ENCODE data around the gene EBP. TPM values are rescaled to one million over a fixed set of nuclear protein-coding genes. Genes with fewer than 3 reads are reported as not detected.

EBP gene
- polyA plus RNA-seq = 157 to 285 TPM (median 194 TPM) in 3 replicates
- polyA plus RNA-seq (2011; ENCODE audit: low read depth) = 30.6 TPM
- polyA plus RNA-seq (2011; cell fraction: cytosol; rRNA removed) = 89.5 and 123 TPM in 2 replicates
- polyA plus RNA-seq (2011; cell fraction: nucleus; rRNA removed) = 173 and 180 TPM in 2 replicates
- 87.8 and 273 TPM in 2 replicates for polyA plus RNA-seq (2012; ENCODE audit: low replicate concordance)
- polyA minus RNA-seq = 265 to 582 TPM (median 337 TPM) in 3 replicates
- polyA minus RNA-seq (2011; cell fraction: cytosol; rRNA and poly(A)+ RNA removed) = 143 TPM
- polyA minus RNA-seq (2011; cell fraction: nucleus; rRNA and poly(A)+ RNA removed) = 55.9 and 60.6 TPM in 2 replicates

- peak; percentile 77 for DNase-seq (ENCODE audit: low read depth, low spot score)
- Histone ChIP-seq H3K79me2 (ENCODE audit: control insufficient read depth, insufficient read depth, low read length) (peaks cover 23% of the 10 kb centered on the region), H2AFZ (ENCODE audit: control insufficient read depth, low read length) (peak within 1 kb of the TSS; percentile 56), H3K27me3 (ENCODE audit: control insufficient read depth, extremely low read depth, insufficient read depth, low read length) (no peaks in the 10 kb centered on the region), H3K36me3 (ENCODE audit: control insufficient read depth in 2 of 2, extremely low read depth in 1 of 2, insufficient read depth in 2 of 2, low read length in 2 of 2) (peaks cover 5 to 15% of the 10 kb centered on the region in 2 experiments), H3K9me1 (ENCODE audit: control insufficient read depth, extremely low read depth, insufficient read depth, low read length) (no peaks in the 10 kb centered on the region), H3K4me1 (ENCODE audit: control insufficient read depth, extremely low read depth, insufficient read depth, low read length) (peaks cover 3% of the 10 kb centered on the region), H4K20me1 (ENCODE audit: control insufficient read depth, extremely low read depth, insufficient read depth, low read length) (no peaks in the 10 kb centered on the region), H3K4me2 (ENCODE audit: control insufficient read depth, extremely low read depth, insufficient read depth, low read depth, low read length) (peak within 1 kb of the TSS; percentile 75), H3K9me3 (ENCODE audit: control insufficient read depth, low read depth, low read length) (peaks cover 2% of the 10 kb centered on the region), H3K27ac (ENCODE audit: control insufficient read depth, insufficient read depth, low read length) (peak within 1 kb of the TSS; percentile 66), H3K4me3 (ENCODE audit: control insufficient read depth in 2 of 3, extremely low read depth in 1 of 3, insufficient read depth in 2 of 3, low read depth in 1 of 3, low read length in 3 of 3) (peak within 1 kb of the TSS; percentile 50 to 69 (median 68)), H3K9ac (ENCODE audit: control insufficient read depth, extremely low read depth, insufficient read depth, low read length) (peak within 1 kb of the TSS; percentile 74)
- FAIRE-seq = peak; percentile 84
- dilution Hi-C loops (cut with MboI; ENCODE audit: extremely low pct_ligation_motif_present, low sequenced_read_pairs) = no loop called here
- no peak for TF ChIP-seq CTCF (optimal IDR thresholded peaks at IDR 0.05 in 1 of 3, IDR thresholded peaks at IDR 0.05 in 1 of 3, conservative IDR thresholded peaks at IDR 0.05 in 1 of 3; ENCODE audit: extremely low read depth in 1 of 3, insufficient read depth in 2 of 3, low read length in 3 of 3)
- no peak for TF ChIP-seq EZH2 (IDR thresholded peaks at IDR 0.05; ENCODE audit: low read length)
Measured at GRCh38 chrX:48521353-48522243, at the start of gene EBP. EBP (plus strand) TSS chrX:48521808; CDS start chrX:48523772, 1,964 bp downstream.

GRCh38 chrX:48472225-48472624 is 49.4 kb upstream of the EBP start:
- H3K27me3 ChIP-seq (ENCODE audit: control insufficient read depth, extremely low read depth, insufficient read depth, low read length) = no peaks in the 10 kb centered on the region
- no peak overlapping the region for H3K4me2 ChIP-seq (ENCODE audit: control insufficient read depth, extremely low read depth, insufficient read depth, low read depth, low read length)
- no peak for FAIRE-seq
- H3K36me3 ChIP-seq (ENCODE audit: control insufficient read depth in 2 of 2, extremely low read depth in 1 of 2, insufficient read depth in 2 of 2, low read length in 2 of 2) = no peaks in the 10 kb centered on the region
- peaks cover 24% of the 10 kb centered on the region for H3K79me2 ChIP-seq (ENCODE audit: control insufficient read depth, insufficient read depth, low read length)
- no peaks in the 10 kb centered on the region for H4K20me1 ChIP-seq (ENCODE audit: control insufficient read depth, extremely low read depth, insufficient read depth, low read length)
- H3K9me1 ChIP-seq (ENCODE audit: control insufficient read depth, extremely low read depth, insufficient read depth, low read length) = no peaks in the 10 kb centered on the region
- H2AFZ ChIP-seq (ENCODE audit: control insufficient read depth, low read length) = no peak overlapping the region
- no peak overlapping the region for H3K27ac ChIP-seq (ENCODE audit: control insufficient read depth, insufficient read depth, low read length)
- DNase-seq (ENCODE audit: low read depth, low spot score) = no peak
- dilution Hi-C loops (cut with MboI; ENCODE audit: extremely low pct_ligation_motif_present, low sequenced_read_pairs) = no loop called here
- TF ChIP-seq EZH2 (IDR thresholded peaks at IDR 0.05; ENCODE audit: low read length) (no peak), CTCF (optimal IDR thresholded peaks at IDR 0.05 in 1 of 3, IDR thresholded peaks at IDR 0.05 in 1 of 3, conservative IDR thresholded peaks at IDR 0.05 in 1 of 3; ENCODE audit: extremely low read depth in 1 of 3, insufficient read depth in 2 of 3, low read length in 3 of 3) (no peak)
- no peaks in the 10 kb centered on the region for H3K9me3 ChIP-seq (ENCODE audit: control insufficient read depth, low read depth, low read length)
- H3K9ac ChIP-seq (ENCODE audit: control insufficient read depth, extremely low read depth, insufficient read depth, low read length) = no peak overlapping the region
- H3K4me1 ChIP-seq (ENCODE audit: control insufficient read depth, extremely low read depth, insufficient read depth, low read length) = peaks cover 17% of the 10 kb centered on the region
- H3K4me3 ChIP-seq (ENCODE audit: control insufficient read depth in 2 of 3, extremely low read depth in 1 of 3, insufficient read depth in 2 of 3, low read depth in 1 of 3, low read length in 3 of 3) = no peak overlapping the region
